Keratinocyte (primary cell): Measurements from ENCODE around the gene PDE11A.

Experiments used
- EZH2 ChIP-seq: IDR thresholded peaks from one replicate; pipeline ENCODE4 v1.6.1; 2012; ENCODE audit warnings: inconsistent platforms, mild to moderate bottlenecking, low read length, moderate library complexity
- TF ChIP-seq, protein P1 (sequence below), 3 experiments: IDR thresholded peaks in 1 of 3; conservative IDR thresholded peaks in 1 of 3; optimal IDR thresholded peaks in 1 of 3; 2 replicates in 2 of 3; 3 replicates in 1 of 3; pipeline versions ENCODE3 to v1.5.1; 2011; ENCODE audit warnings: low read length in 3 of 3, mild to moderate bottlenecking in 3 of 3, moderate library complexity in 2 of 3, control low read depth in 1 of 3, inconsistent platforms in 1 of 3; ENCODE audit not compliant: insufficient read depth in 2 of 3; ENCODE audit errors: extremely low read depth in 1 of 3

DNA sequence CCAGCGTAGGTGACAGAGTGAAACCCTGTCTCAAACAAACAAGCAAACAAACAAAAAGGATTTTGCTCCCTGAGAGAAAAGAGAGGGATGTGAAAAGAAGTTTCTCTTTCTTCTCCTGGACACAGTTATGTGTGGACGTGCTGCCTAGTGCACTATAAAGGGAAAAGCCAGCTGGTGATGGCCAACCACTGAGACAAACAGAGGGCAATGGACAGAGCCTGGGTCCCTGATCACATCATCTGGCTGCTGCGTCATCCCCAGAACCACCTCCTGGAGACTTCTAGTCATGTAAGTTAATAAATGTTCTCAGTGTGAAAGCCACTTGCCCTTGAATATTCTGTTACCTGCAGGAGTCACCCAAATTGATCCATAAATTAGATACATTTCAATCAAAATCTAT is 184.9 kb downstream of the PDE11A start:
- no peak for TF ChIP-seq EZH2
- TF ChIP-seq, protein P1, sequence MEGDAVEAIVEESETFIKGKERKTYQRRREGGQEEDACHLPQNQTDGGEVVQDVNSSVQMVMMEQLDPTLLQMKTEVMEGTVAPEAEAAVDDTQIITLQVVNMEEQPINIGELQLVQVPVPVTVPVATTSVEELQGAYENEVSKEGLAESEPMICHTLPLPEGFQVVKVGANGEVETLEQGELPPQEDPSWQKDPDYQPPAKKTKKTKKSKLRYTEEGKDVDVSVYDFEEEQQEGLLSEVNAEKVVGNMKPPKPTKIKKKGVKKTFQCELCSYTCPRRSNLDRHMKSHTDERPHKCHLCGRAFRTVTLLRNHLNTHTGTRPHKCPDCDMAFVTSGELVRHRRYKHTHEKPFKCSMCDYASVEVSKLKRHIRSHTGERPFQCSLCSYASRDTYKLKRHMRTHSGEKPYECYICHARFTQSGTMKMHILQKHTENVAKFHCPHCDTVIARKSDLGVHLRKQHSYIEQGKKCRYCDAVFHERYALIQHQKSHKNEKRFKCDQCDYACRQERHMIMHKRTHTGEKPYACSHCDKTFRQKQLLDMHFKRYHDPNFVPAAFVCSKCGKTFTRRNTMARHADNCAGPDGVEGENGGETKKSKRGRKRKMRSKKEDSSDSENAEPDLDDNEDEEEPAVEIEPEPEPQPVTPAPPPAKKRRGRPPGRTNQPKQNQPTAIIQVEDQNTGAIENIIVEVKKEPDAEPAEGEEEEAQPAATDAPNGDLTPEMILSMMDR (optimal IDR thresholded peaks at IDR 0.05 in 1 of 3, IDR thresholded peaks at IDR 0.05 in 1 of 3, conservative IDR thresholded peaks at IDR 0.05 in 1 of 3; ENCODE audit: extremely low read depth in 1 of 3, insufficient read depth in 2 of 3, low read length in 3 of 3) = no peak
